Hypothalamus (tissue), 51 donors: ENCODE results near the gene PPP2R2C.

ENCODE experiments used
- DNase-seq, 51 donors: peaks; one replicate each; lab custom pipeline; 2025; lab: John Stamatoyannopoulos, UW

The PPP2R2C gene

GRCh38 chr4:6470502-6471306, 1.7 kb downstream of the PPP2R2C start:
- DNase-seq, result peak in 40 of 51 donors; percentile 34 to 84 (median 72)

- no peak for DNase-seq
Observed at GRCh38 chr4:6469898-6470501, 2.4 kb downstream of the PPP2R2C start.

GRCh38 chr4:6469144-6469543, 3.3 kb downstream of the PPP2R2C start:
- DNase-seq, result no peak

DNA sequence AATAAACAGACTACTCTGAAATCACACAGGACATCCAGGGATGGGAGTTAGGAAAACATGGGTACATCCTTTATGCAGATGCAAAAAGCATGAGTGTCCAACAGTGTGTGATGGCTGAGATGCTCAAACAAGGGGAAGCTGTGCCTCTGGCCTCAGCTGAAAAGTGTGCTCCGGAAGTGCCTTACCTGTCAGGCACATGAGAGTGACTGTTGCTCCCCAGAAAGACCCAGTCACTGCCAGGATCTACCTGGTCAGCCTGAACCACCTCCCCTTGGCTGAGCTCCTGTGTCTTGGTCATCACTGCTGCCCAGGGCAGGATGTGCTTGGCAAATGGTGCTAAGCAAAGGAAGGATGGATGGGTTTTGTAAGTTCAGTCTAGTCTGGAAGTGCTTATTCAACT, 4.0 kb downstream of the PPP2R2C start:
- DNase-seq, result no peak

DNA sequence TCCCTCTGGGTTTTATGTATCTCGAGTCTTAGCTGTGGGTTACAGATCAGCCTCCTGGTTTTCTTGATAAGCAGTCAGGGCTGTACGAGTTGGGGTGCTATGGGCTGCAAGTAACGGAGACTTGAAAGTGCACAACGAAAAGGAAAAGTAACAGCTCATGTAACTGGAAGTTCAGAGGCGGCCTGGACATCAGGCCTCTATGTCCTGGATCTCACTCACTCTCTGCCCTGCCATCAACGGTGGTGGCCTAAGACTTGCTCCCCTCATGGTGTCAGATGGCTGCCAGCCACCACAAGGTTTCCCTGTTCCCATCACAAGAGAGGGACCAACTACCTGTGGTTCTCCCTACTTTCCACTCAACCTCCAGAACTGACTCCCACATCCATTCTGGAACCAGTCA, 4.8 kb downstream of the PPP2R2C start:
- DNase-seq, result no peak

DNA sequence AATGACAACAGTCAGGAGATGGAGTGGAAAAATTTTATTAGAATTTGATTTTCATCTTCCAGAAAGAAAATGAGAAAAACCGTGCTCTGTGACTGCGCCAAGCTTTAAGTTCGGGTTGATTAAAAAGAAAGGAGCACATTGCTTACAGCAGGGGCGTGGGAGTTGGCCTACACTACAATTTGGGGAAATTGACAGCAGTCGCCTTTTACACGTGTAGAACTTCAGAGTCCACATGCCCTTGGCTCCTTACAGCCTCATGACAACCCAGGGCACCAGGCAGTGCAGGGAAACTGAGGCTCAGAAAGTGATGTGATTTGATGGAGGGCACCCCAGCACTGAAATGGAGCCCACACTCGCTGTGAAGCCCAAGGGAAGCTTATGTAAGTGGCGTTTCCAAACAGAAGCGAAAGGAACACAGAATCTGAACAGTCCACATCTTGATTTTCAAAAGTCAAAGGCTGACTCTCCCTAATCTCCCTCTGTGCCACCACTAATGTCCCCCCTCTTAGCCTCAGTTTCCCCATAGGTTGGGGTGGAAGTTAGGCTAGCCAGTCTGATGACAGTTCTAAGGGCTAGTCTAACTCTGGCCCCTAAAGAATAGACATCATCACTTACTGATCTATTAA, 5.5 kb downstream of the PPP2R2C start:
- DNase-seq, result no peak

DNA sequence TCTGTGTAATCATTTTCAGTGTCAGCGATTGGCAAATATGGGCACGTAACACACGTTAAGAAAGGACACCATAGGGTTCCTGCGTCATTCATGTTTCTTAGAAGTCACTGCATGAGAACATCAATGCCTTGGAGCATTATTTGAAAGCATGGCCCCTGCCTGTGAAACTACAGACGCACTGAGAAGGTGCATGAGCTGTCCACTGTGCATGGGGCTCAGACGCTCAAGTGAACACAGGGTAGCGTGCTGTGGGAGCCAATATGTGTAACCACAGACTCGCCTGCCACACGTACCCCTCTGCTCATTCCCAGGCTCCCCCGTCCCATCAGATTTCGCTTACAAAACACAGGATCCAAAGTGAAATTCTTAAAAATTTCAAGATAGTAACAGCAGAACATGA, 6.5 kb downstream of the PPP2R2C start:
- DNase-seq, result no peak

DNA sequence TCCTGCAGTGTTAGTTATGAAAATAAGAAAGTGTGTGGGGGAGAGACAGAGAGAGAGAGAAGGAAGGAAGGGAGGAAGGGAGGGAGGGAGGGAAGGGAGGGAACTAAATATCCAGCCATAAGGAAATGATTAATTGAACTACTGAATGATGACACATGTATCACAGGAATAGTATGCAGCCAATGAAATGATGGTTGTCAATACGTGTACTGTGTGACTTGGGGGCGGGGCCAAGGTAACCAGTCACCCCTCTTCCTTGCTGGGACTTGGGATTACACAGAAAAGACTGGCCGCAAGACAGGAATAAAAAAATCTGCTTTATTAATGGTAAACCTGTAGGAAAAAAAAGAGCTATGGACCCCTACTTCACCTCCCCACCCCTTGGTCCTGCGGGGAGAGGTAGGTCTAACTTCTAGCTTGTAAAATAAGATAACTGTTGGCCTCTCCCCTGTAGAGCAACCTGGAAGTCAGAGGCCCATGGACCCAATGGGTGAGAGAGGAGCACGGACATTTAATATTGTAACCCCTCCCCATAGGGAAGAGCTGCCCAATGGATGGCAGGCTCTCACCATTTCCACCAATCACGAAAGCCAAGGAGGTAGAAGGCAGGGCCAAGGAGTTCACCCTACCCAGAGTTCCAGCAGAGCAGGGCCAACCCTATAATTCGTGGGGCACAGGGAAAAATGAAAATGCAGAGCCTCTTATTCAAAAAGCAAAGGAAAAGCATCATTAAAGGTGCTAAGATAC, 7.4 kb downstream of the PPP2R2C start:
- no peak for DNase-seq

DNA sequence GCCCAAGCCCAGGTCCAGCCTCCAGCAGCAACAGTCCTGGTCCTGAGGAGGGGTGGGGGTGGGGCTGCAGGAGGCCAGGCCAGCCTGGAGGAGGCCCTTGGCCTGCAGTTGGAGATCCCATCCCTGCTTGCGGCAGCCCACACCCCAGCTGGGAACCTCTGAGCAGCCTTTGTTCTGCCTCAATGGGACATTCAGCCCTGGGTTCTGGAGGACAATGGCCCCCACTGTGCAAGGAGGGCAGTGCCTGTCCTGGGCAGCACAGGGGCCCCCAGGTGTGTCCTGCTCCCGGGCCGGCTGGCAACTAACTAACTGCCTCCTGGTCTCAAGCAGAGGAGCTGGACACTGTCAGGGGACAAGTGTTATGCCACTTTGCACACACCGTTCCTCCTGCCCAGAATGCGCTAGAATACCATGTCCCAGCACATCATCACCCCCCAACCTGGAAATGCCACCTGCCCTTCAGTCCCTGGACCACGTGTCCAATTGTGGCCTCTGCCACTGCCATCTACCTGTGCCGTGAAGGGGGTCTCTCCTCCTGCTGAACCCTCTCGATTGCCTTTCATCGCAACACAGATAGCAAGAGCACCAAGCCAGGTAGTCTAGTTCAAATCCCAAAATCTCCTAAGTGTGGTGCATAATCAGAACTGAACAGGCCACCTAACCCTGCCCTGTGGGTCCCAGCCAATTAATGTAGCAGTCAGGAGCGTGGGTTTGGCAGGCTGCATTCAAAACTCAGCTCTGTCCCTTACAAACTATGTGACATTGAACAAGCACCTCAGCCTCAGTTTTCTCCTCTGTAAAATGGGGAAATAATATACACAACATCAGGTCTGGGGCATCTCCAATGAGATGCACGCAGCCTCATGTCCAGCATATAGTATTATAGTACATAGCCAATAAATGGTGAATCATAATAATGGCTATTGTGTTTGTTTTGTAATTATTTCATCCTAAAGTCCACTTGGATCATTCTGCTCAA, 8.8 kb downstream of the PPP2R2C start:
- peak in 44 of 51 donors; percentile 30 to 96 (median 80) for DNase-seq

DNA sequence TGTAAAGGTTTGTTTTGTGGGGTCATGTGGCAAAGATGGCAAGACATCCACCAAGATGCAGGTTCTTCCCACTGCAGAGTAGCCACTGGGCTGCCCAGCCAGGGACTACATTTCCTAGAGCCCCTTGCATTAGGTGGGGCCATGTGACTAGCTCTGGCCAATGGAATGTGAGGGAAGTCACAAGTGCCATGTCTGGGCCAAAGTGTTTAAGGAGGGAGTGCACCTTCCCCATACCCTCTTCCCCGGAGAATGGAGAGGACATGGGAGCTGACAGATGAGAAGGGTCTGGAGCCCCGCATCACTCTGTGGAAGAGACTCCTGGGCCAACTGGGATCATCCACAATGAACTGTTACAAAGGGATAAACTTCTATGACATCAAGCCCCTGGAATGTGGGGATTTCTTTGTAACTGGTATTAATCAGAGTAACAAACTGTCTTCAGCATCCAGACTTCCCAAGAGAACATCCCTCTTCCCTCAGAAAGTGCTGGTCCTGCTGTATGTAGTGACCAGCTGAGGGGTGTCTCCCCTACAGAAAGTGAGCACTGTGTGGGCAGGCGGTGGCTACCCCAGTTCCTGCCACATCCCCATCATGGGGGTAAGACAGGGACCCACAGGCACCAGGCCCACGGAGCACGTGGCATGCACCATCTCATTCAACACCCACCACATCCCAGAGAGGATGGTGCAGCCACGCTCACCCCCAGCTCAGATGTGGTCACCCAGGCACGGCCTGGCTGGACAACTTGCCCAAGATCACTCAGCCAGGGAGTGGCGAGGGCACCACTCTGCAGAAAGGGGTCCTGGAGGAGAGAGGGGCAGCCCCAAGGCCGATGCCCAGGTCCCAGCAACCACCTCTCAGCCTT, 10.9 kb downstream of the PPP2R2C start:
- peak in 1 of 51 donors; percentile 24 for DNase-seq

GRCh38 chr4:6460876-6461275, 11.5 kb downstream of the PPP2R2C start:
- DNase-seq, result no peak

DNA sequence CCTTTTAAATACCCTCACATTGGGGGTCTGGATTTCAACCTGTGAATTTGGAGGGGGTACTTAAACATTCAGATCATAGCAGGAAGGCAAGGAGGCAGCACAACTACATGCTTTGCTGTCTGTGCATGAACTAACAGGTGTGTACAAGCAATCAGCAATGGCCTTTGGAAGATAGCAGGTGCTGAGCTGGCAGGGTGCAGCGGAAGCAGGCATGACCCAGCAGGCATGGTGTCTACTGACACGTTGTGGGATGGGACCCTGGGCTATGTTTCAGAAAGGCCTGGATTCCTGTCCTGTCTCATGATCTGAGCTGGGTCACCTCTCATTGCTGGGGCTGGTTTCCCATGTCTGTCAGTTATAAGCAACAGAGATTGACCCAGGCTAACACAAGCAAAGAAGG, 13.9 kb downstream of the PPP2R2C start:
- DNase-seq, result no peak

DNA sequence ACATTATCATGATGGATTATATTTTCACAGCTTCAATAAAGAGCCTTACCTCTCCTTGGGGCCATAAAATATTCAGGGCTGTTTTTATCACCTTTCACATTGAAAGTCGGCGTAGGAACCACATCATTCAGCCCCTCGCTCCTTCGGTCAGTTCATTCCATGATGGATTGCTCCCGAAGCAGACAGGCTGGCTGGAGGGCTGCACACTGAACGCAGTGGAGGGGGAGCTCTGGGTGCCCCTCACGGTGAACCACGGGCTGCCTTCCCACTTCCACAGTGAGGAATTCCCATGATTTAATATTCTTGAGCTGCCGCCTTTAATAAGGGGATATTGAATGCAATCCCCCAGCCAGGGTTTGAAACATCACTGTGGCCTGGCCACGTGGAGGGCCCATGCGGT, 16.0 kb downstream of the PPP2R2C start:
- DNase-seq, result no peak

DNA sequence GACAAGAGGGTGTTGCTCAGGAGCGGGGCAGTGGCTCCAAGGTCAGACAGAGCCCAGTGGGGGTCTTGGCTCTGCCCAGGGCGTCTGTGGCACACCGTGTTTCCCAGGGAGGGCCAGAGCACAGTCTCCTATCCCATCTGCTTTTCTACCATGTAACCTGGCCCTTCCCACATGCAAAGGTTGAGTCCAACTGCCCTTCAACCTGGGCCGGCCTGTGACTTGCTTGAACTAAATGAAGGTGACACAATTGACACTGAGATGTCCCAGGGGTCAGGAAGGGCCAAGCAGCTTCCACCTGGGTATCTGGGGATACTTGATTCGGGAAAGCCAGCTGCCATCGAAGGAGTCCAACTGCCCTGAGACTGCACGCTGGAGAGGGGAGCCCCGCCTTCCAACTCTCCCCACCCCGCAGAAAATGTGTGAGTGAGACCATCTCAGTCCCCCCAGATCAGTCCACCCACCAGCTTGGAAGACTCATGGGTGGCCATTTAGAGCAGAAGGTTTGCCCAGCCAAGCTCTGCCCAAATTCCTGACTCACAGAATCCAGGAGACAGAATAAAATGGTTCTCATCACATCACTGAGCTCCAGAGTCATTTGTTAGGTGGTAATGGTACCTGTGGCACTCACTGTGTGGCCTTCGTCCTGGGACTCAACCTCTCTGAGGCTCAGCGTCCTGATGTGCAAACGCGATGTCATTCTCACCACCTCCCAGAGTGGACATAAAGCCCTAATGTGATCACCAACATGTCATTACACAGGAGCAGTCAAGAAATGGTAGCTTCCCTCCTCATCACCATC, 18.1 kb downstream of the PPP2R2C start:
- DNase-seq, result peak in 1 of 51 donors; percentile 40

- no peak for DNase-seq
Observed at GRCh38 chr4:6453688-6453990, 18.8 kb downstream of the PPP2R2C start.

DNA sequence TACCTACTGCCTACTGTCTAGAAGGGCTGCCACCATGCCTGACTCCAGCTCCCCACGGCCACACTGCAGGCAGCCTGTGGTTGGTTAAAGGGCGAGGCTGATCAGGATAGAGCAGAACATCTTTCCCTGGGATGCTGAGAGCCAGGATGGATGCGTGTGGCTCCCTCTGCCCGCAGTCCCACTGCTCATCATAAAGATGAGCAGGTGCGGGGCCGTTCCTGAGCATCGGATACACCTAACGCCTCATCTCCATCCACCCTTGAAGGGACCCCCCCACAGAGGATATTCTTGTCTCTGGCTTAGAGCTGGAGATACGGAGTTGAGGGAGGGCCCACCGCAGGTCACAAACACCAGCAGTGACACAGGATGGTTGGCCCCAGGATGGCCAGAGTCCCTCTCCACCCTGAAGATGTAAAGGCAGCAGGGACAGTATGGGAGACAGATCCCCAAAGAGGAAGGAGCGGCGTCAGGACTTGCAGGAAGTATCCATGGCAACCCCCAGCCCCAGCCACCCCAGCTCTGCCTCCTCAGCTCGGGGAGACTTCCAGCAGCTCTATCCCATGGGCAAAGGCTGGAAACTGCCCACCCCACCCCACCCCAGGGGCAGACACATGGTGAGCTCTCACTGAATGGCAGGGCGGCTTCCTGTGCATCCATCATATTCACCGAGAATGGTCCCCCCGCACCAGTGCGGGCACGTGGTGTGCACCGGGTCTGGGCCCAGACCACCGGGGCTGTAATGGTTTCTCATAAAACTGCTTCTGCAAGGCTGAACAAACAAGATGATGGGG, 19.3 kb downstream of the PPP2R2C start:
- DNase-seq, result no peak

GRCh38 chr4:6452116-6452896, 20.1 kb downstream of the PPP2R2C start:
- no peak for DNase-seq
